Colonic mucosa (tissue), 4 donors: ENCODE results near the gene CIPC. TPM values are rescaled to one million over a fixed set of nuclear protein-coding genes. Genes with fewer than 3 reads are reported as not detected.

ENCODE experiments used
- DNase-seq: peaks from one replicate; pipeline ENCODE4 v3.0.0-alpha.2; 2020
- H3K27ac ChIP-seq: fragments of 200-600 bp; one replicate; pipeline ENCODE4 v1.8.0; 2021
- H3K27me3 ChIP-seq: fragments of 200-600 bp; one replicate; pipeline ENCODE4 v1.8.0; 2021
- H3K36me3 ChIP-seq: fragments of 200-600 bp; one replicate; pipeline ENCODE4 v1.8.0; 2021
- H3K4me1 ChIP-seq: fragments of 200-600 bp; one replicate; pipeline ENCODE4 v1.8.0; 2021; ENCODE audit warnings: mild to moderate bottlenecking
- H3K4me3 ChIP-seq: fragments of 200-600 bp; one replicate; pipeline ENCODE4 v1.8.0; 2021
- H3K9ac ChIP-seq, 2 donors: one replicate each; pipeline ENCODE4 v1.7.0; 2013; ENCODE audit warnings: control low read depth in 2 of 2, low read depth in 2 of 2, low read length in 2 of 2
- H3K9me3 ChIP-seq: fragments of 200-600 bp; one replicate; pipeline ENCODE4 v1.8.0; 2021
- intact Hi-C: fragments of 100-400 bp; cut with DNase I; formaldehyde crosslinking; loops from one replicate; pipeline ENCODE4 v1.14.1; 2022
- total RNA-seq, 2 donors: library from RNA; stranded (reverse); fragmentation: NEBNext Ultra II Directional in 1 of 2; extraction: Animal tissue kit (Norgen Biotek cat#: 25700) in 1 of 2; gene quantifications; one replicate each; pipeline ENCODE4 v1.2.1, GENCODE V29; 2021
- TF ChIP-seq, protein P1 (sequence below): fragments of 200-600 bp; IDR thresholded peaks from one replicate; pipeline ENCODE4 v1.8.0; 2022; ENCODE audit warnings: antibody characterized with exemption, mild to moderate bottlenecking
- donor health status: healthy.
- donor health status: DM: no; HTN: no; CAD: no.
- donor health status: DM: no; HTN: no; CAD: no.

Gene CIPC
- total RNA-seq, 2 donors from 2014 or later, result 18.2 to 38.4 TPM

DNA sequence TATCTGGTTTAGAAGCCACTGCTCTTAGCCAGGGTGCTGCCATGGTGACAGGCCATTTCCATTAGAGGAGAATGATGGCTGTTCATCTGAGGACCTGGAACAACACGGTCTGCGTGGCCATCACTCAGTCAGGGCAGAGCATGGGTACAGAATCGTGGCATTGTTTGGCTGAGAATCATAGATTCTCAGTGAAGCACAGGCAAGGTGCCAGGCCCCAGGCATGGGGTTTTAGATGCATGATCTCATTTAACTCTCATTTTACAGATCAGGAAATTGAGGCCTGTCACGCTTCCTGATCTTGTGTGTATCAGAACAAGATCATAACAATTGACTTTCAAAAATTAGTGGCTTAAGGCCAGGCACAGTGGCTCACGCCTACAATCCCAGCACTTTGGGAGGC lies 42.8 kb upstream of the CIPC start:
- Histone ChIP-seq H3K27ac (no peak overlapping the region), H3K4me1 (peaks cover 8% of the 10 kb centered on the region), H3K9ac (no peak overlapping the region), H3K36me3 (no peaks in the 10 kb centered on the region), H3K9me3 (no peaks in the 10 kb centered on the region), H3K4me3 (no peak overlapping the region), H3K27me3 (no peaks in the 10 kb centered on the region)
- intact Hi-C loops, result no loop called here
- TF ChIP-seq, protein P1, sequence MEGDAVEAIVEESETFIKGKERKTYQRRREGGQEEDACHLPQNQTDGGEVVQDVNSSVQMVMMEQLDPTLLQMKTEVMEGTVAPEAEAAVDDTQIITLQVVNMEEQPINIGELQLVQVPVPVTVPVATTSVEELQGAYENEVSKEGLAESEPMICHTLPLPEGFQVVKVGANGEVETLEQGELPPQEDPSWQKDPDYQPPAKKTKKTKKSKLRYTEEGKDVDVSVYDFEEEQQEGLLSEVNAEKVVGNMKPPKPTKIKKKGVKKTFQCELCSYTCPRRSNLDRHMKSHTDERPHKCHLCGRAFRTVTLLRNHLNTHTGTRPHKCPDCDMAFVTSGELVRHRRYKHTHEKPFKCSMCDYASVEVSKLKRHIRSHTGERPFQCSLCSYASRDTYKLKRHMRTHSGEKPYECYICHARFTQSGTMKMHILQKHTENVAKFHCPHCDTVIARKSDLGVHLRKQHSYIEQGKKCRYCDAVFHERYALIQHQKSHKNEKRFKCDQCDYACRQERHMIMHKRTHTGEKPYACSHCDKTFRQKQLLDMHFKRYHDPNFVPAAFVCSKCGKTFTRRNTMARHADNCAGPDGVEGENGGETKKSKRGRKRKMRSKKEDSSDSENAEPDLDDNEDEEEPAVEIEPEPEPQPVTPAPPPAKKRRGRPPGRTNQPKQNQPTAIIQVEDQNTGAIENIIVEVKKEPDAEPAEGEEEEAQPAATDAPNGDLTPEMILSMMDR, result no peak
- DNase-seq, result no peak

DNA sequence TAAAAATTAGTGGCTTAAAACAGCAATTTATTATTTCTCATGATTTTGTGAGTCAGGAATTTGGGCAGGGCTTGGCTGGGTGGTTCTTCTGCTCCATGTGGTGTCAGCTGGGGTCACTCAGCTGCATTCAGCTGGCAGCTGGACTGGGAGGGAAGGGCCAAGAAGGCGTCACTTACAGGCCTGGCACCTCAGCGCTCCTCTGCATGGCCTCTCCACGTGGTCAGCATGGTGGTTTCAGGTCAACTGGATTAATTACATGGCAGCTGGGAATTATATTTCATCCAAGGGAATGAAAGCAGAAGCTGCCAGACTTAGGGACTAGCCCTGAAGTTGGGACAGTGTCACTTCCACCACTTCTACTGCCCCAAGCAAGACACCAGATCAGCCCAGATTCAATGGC lies 42.1 kb upstream of the CIPC start:
- H3K4me1 ChIP-seq, result peaks cover 7% of the 10 kb centered on the region
- intact Hi-C loops, result no loop called here
- no peaks in the 10 kb centered on the region for H3K36me3 ChIP-seq
- H3K9ac ChIP-seq, result no peak overlapping the region
- H3K27ac ChIP-seq, result no peak overlapping the region
- DNase-seq, result no peak
- no peaks in the 10 kb centered on the region for H3K9me3 ChIP-seq
- no peak overlapping the region for H3K4me3 ChIP-seq
- TF ChIP-seq, protein P1, result no peak
- H3K27me3 ChIP-seq, result no peaks in the 10 kb centered on the region

DNA sequence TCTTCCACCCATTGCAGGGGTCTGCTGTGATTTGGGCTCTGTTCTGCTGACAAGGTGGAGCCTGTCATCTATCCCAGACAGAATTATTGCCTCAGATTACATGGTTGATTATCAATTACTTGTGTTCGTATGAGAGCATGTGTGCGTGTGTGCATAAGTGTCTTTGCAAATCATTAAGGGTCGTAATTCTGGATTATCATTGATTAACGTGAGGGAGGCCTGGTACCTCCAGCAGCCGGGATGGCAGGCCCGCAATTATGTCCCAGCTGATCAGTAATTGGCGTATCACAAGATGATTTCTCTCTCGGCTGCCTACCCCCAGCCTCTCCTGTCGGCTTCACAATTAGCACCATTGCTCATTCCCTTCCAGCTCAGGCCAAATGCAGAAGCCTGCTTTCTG lies 39.9 kb upstream of the CIPC start:
- no peaks in the 10 kb centered on the region for H3K36me3 ChIP-seq
- no peak overlapping the region for H3K4me3 ChIP-seq
- no peak overlapping the region for H3K27ac ChIP-seq
- DNase-seq, result no peak
- TF ChIP-seq, protein P1, result no peak
- H3K9me3 ChIP-seq, result no peaks in the 10 kb centered on the region
- intact Hi-C loops, result no loop called here
- no peaks in the 10 kb centered on the region for H3K4me1 ChIP-seq
- no peak overlapping the region for H3K9ac ChIP-seq
- no peaks in the 10 kb centered on the region for H3K27me3 ChIP-seq

DNA sequence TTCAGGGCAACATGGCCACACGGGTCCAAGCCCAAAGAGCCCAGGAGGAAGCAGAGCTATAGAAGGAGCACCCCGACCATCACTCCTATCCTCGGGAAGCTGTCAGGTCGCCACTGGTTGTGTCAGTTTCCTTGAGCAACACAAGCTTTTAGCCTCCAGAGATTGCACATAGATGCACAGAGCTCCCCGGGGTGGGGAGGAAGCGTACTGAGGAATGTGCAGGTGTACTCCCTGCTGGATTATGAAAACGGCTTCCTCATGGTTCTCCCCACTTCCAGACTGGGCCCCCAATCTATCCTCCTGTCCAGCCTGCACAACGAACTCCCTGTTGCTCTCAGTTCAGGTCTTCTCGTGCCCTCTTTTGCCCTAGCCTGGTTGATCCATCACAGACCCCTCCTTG lies 39.3 kb upstream of the CIPC start:
- H3K9ac ChIP-seq, result no peak overlapping the region
- H3K27me3 ChIP-seq, result no peaks in the 10 kb centered on the region
- no peaks in the 10 kb centered on the region for H3K9me3 ChIP-seq
- no peaks in the 10 kb centered on the region for H3K4me1 ChIP-seq
- TF ChIP-seq, protein P1, result no peak
- intact Hi-C loops, result no loop called here
- DNase-seq, result no peak
- no peak overlapping the region for H3K4me3 ChIP-seq
- no peaks in the 10 kb centered on the region for H3K36me3 ChIP-seq
- no peak overlapping the region for H3K27ac ChIP-seq

DNA sequence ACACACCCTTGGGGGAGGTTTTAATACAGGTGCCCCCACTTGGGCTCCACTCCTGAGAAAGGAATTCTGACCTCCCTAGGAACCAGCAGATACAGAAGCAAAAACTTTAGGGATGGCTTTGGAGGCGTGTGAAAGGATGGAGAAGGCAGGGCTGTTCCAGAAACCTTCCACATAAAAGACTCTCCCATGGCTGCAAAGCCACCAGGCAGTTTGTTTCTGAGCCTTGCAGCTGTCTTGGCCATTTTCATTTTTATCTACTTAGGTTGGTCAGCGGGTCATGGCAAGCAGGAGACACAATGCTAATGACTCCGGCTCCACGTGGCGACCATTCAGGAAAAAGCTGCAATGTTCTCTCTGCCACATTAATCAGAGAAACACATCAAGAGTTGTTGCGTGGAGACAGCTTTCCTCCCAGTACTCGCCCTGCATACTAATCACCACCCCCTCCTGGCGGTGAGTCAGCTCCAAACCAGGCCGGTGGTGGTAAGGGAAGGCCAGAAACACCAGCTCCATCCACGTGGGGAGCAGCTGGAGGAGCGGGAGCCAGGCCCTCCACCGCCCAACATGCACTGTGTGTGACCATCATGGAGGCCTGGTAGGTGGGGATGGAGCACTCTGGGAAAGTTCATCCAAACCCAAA lies 38.7 kb upstream of the CIPC start:
- Histone ChIP-seq H3K9me3 (no peaks in the 10 kb centered on the region), H3K9ac (no peak overlapping the region), H3K4me1 (no peaks in the 10 kb centered on the region), H3K36me3 (no peaks in the 10 kb centered on the region), H3K4me3 (no peak overlapping the region), H3K27me3 (no peaks in the 10 kb centered on the region), H3K27ac (no peak overlapping the region)
- intact Hi-C loops, result no loop called here
- no peak for DNase-seq
- TF ChIP-seq, protein P1, result no peak
